ENCODE data around the gene RPL28. TPM values are rescaled to one million over a fixed set of nuclear protein-coding genes. Genes with fewer than 3 reads are reported as not detected.
"Not testable (repeated sequence)": the region's sequence is repeated elsewhere in the genome, so short reads cannot be mapped to it uniquely, and the experiment has no call there.

Gene RPL28
- total RNA-seq, 1 donor from 2014 or later = 257 TPM

- DNase-seq = no peak
These were observed 46.7 kb downstream of the RPL28 start for GRCh38 chr19:55432241-55432959.

DNA sequence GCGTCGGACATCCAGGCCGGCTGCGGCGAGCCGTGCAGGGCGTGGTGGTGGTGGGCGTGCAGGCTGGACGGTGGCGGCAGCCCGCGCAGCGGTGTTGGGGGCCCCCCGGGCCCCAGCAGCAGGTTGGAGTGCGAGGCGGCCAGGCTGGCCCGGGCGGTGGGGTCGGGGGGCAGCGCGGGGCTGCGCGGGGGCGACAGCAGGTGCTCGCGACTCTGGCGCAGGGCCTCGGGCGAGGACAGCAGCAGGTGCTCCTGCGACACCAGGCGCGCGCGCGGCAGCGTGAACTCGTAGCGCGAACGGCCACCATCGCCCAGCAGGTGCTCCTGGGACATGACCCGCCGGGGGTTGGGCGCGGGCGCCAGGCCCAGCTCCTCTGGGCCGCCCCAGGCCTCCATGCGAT lies 47.6 kb downstream of the RPL28 start:
- no peak for DNase-seq

- no peak for DNase-seq
These were observed 48.7 kb downstream of the RPL28 start for GRCh38 chr19:55434356-55434919.

DNA sequence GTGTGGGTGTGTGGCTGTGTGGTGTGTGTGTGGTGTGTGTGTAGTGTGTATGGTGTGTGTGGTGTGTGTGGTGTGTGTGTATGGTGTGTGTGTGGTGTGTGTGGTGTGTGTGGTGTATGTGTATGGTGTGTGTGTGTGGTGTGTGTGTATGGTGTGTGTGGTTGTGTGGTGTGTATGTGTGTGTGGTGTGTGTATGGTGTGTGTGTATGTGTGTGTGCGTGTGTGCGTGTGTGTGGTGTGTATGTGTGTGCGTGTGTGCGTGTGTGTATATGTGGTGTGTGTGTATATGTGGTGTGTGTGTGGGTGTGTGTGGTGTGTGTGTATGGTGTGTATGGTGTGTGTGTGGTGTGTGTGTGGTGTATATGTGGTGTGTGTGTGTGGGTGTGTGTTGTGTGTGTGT lies 49.3 kb downstream of the RPL28 start:
- DNase-seq = no peak

DNA sequence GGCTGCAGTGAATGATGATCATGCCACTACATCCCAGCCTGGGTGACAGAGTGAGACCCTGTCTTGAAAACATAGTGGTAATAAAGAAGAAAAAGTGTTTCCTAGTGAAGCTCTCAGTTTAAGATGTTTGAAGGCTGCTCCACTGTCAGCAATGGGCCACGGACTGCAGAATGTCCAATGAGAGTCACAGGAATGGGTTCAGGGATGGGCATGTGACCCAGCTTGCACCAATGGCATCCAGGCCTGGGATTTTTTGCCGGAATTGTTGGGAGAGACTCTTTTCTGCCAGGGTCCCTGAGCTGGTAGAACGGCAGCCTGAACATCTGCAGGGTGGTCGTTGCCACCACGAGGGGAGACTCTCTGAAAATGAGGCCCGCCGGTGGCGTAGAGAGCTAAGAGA lies 51.1 kb downstream of the RPL28 start:
- no peak for DNase-seq

- peak; percentile 73 for DNase-seq
These were observed 51.7 kb downstream of the RPL28 start for GRCh38 chr19:55437410-55437809.

DNA sequence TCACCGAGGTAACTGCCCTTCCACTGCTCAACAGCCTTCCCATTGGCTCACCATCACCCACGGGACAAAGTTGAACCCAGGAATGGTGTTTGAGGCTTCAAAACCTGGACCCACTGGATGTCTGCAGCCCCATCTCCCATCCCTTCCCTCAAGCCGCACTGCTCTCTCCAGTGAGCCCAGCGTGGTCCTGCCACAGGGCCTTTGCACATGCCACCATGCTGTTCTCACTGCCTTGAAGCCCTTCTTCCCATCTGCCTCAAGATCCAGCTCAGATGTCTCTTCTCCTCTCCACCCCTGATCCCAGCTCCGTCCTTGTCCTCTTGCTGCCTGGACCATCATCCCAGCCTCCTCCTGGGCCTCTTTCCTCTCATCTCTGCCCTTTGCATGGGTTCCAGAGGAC lies 53.3 kb downstream of the RPL28 start:
- DNase-seq = no peak

GRCh38 chr19:55440411-55441105 lies 54.8 kb downstream of the RPL28 start:
- DNase-seq = no peak

- no peak for DNase-seq
These were observed 55.6 kb downstream of the RPL28 start for GRCh38 chr19:55441319-55441691.

GRCh38 chr19:55441692-55442321 lies 56.1 kb downstream of the RPL28 start:
- DNase-seq = no peak

DNA sequence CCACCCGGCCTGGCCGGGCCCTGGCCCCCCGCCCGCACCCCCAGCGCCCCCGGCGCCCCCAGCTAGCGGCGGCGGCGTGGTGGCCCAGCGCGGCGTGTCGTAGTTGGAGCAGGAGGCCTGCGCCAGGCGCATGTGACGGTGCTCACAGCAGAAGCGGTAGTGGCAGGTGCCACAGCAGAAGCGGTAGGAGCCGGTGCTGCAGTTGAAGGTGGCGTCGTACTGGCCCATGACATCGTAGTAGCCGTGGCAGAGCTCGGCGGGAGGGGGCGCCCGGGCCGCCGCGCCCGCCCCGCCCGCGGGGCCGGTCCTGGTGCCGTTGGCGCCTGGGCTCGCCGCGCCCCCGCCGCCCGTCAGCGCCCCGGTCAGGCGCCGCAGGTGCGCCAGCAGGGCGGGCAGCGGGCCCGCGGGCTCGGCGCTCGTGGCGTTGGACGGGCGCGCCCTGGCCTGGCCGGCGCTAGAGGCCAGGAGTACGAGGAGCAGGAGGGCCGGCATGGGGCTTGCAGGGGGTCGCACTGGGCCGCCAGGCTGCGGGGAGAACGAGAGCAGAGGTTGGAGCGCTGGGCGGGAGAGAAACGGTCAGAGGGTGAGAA lies 56.7 kb downstream of the RPL28 start:
- no peak for DNase-seq

DNA sequence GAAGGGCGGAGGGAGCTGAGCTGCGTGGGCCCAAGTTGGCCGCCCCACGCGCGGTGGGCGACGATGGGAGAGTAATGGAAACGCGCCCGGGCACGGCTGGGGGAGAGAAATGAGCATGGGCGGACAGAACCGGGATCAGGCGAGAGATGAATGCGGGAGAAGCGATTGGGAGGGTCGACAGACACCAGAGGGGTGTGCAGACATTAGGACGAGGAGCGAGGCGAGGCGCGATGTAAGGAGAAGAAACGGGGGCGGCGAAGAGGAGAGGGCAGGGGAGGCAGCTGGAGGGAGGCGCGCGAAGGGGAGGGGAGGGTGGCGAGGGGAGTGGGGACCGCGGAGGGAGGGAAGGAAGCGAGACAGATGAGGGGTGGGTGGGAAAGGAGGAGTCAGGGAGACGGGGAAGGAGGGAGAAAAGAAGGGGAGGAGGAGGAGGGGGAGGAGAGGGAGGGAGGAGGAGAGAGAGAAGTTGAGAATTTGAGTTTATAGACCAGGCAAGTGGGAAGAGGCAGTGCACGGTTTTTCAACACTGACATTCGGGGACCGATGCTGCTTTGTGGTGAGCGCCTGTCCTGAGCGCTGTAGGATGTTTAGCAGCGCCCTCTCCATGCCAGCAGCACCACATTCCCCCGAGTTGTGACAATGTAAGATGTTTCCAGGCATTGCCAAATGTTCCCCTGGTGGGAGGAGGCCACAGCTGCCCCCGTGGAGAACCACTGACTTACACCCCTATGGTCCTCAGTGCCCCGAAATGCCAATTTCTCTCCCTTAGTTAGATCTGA lies 57.5 kb downstream of the RPL28 start, which contains the start of gene SHISA7:
SHISA7 (minus strand) TSS at position 256 of the 779 bp plus-strand sequence. CDS start 437 bp downstream, outside the sequence.
- DNase-seq = no peak

GRCh38 chr19:55443824-55444480 lies 58.2 kb downstream of the RPL28 start:
- DNase-seq = no peak

DNA sequence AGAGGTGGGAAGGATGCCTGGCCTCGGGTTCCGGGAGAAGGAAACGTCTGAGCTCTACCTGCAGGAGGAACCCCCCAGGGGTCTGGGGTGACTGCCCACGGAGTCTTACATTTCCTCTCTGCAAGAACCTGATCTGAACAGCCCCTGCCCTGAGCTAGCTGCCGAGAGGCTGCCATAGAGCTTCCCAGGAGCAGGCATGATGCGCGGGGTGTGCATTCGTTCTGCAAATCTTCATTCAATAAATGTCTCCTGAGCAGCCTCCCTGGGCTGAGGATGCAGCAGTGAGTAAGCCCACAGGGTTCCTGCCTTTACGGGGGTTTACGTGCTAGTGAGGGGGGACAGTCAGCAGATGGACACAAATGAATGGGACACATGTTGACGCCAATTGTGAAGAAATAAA lies 58.9 kb downstream of the RPL28 start:
- DNase-seq = no peak

DNA sequence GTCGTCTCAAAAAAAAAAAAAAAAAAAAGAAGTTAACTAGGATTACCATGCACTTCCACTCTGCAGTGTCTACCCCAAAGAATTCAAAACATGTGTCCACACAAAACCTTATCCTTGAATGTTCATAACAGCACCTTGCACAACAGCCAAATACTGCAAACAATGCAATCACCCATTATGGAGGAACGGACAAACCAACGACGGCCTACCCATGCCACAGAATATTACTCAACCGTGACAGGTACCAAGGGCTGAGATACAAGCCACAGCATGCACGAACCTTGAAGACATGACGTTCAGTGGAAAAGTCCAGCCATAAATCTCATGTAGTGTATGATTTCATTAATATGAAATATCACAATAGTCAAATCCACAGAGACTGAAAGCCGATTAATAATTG lies 60.3 kb downstream of the RPL28 start:
- no peak for DNase-seq

DNA sequence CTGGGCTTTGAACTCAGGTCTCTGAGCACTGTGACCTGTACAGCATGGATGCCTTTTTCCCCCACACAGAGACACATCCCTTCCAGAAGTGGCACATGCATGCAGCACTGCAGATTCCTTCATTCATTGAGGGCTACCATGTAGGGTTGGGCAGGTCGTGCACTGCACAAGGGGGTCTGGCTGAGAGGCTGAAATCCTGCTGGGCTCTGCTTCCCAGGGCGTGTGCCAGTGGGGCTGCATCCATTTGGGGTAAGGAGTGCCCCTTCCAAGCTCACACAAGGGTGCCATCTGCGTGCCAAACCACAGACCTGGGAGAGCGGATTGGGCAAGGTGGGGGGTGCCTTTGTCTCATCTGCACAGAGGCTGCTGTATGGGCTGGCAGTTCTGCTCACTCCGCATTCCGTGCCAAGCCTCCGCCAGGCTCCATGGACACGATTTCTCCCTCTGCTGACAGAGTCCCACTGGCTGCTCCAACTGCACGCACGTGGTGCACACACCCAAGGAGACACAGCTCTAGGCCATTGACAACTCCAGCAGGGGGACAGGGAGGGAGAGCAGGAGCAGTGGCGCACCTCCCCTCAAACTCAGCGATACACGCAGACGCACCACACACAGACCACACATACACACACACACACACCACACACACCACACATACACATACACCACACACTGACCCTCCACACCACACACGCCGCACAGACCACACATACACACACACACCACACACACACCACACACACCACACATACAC lies 61.9 kb downstream of the RPL28 start:
- DNase-seq = peak; percentile 13

DNA sequence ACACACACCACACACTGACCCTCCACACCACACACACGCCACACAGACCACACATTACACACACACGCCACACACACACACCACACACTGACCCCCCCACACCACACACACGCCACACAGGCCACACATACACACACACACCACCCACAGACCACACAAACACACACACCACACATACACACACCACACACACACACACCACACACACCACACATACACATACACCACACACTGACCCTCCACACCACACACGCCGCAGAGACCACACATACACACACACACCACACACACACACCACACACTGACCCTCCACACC lies 62.4 kb downstream of the RPL28 start:
- DNase-seq = not testable (repeated sequence)

DNA sequence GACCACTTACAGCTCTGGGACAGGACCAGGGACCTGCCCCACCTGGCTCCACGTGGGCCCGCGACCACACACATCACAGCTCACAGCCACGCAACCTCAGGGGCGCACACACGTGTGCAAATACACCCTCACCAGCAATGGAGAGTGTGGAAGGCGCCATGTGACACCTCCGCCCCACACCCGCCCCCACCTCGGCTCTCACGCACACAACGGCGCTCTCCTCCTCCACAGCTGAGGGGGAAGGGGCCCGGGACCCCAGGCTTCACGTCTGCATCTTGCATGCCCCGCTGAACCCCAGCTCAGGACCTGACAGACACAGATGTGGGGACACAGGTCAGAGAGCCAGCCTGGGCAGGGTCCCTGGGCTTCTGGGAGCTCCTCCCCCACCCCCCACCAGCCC lies 63.7 kb downstream of the RPL28 start:
- DNase-seq = no peak

- no peak for DNase-seq
These were observed 65.6 kb downstream of the RPL28 start for GRCh38 chr19:55451163-55451964.

Data from dermis blood vessel endothelial cell (primary cell).